DMS 273 (cell line): ENCODE measurements around the gene IFNA17.
"Not testable (repeated sequence)": the region's sequence is repeated elsewhere in the genome, so short reads cannot be mapped to it uniquely, and the experiment has no call there.

Experiments
- DNase-seq: peaks from one replicate; lab custom pipeline; 2025; ENCODE audit not compliant: unreplicated experiment; lab: John Stamatoyannopoulos, UW

Gene IFNA17

DNA sequence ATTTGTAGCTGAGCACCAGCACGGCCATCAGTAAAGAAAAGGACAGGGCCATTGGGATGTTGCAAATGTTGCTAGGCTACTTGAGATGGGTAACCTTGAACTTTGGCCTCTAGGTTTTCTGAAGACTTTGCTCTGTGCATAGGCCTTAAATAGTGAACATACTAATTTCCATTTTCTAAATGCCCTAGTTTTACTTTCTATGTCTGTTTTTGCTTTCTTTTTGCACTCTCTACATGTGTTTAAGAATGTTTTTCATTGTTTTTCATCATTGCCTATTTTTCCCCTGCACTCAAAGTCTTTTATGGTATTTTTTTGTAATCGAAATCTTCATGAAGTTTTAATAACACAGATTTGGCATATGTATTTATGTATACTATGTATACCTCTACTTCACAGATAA is at the start of gene IFNA17:
Gene IFNA17 (minus strand): TSS at position 101 of the 400 bp plus-strand sequence. CDS start 49 bp downstream, at position 52.
- DNase-seq = no peak

DNA sequence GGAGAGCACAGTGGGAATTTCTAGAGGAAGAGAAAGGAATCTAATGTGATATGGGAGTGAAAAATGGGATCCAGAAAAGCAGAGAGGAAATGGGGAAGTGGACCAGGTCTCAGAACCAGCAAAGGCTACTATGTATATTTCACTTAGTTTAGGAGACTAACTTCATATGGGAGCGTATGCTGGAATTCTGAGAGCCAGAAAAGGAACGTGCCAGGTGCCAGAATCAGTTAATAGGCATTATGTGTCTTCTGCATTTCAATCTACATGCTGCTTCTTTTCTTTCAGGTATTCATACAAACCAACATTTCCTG is 40.3 kb upstream of the IFNA17 start:
- no peak for DNase-seq

- DNase-seq = no peak
These were observed 39.7 kb upstream of the IFNA17 start for GRCh38 chr9:21267485-21268346.

- no peak for DNase-seq
These were observed 38.9 kb upstream of the IFNA17 start for GRCh38 chr9:21266733-21267484.

GRCh38 chr9:21265421-21266189 is 37.6 kb upstream of the IFNA17 start:
- no peak for DNase-seq

DNA sequence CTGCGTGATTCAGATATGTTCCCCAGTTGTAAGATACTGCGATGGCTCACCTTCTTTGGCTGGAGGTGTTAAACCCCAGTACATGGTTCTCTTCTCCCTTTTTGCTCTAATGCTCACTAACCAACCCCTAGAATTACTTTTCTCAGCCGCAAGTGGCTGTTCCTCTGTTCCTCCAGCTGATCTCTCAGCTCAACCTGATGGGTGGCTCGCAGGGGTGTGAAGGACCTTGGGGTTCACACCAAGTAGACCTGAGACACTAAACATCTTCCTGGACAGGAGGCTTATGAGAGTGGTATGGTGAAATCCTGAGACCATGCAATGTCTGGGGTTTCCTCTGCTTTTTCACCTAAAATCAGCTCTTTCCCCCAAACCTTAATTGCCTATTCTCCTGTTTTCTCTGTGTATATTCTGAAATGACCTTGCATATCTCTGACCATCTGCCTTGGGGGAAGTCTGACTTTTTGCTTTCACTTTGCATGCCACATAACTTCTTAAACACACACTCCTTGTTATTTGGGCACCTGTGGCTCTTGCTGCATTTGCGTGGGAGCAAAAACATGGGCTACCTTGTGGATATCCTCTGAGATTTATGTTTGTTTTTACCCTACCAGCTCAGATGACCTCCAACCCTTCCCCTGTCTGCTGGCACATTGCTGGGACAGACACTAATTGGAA is 27.7 kb upstream of the IFNA17 start:
- peak; percentile 8 for DNase-seq

DNA sequence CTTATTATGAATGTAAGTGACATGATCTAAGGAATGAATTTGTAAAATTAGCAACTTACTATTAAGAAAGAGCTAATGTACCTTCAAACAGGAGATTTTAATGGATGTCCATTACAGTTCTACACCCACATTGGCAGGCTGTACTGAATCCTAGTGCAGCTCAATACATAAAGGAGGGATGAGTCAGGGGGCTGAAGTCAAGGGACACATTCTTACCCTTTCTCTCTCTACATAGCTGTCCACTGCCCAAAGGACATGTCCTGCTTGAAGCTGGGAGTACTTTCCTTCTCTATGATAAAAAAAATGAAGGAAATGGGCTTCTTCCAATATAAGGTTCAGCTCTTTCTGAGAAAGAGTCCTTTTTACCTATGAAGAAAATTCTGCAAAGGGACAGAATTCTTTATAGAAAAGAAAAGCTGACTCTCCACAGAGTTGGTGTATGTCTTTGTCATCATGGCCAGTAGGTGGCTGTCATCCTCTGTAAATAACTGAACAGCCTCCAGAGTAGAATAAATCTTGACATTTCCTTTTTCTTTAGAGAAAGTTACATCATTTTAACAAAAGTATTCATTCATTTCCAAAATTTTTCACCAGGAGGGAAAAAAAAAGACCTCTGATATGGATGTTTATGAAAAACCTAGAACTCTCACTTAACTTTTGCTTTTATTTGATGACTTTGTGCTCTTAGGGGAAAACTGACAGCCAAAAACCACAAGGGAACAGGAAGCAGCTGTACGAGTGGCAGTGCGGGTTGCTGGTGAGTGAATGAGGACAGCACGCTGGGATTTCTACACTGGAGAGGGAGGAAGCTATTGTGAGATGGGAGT is 24.9 kb upstream of the IFNA17 start:
- peak; percentile 54 for DNase-seq

DNA sequence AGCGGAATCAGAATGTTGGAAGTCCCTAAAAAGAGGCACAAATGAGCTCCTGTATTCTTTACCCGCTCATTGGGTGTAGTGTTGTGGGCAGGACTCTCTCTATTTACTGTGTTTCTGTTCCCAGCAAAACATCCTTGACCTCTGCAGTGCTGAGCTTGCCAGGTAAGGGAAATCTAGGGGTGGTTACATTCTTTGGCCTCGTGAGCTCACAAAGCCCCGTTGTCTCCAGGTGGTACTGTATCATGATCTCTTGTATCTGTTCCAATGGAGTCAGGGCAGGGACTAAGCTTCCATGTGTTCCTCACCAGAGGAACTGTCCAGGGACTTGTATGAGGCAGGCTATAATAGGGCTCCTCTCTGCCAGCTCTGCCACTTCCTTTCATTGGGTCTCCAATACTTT is 23.6 kb upstream of the IFNA17 start:
- no peak for DNase-seq

- DNase-seq = no peak
These were observed 23.2 kb upstream of the IFNA17 start for GRCh38 chr9:21251190-21251589.

- DNase-seq = no peak
These were observed 16.8 kb upstream of the IFNA17 start for GRCh38 chr9:21244836-21245235.

DNA sequence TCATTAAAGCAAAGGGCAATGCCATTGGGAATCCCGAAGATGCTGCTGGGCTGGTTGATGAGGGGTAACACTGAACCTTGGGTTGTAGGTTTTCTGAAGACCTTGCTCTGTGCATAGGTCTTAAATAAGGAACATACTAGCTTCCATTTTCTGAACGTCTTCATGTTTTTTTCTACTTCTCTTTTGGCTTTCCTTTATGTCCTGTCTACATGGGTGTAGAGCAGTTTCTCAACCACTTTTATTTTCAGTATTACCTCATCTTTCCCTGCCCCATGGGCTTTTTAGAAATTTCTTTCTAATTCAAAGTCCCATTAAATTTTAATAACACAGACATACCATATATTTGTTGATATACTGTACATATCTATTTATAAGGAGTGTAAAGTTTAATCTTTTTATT is 11.9 kb upstream of the IFNA17 start, which contains the start of gene IFNA14:
Gene IFNA14 (minus strand): TSS at position 95 of the 400 bp plus-strand sequence. CDS start 70 bp downstream, at position 25.
- DNase-seq = no peak

DNA sequence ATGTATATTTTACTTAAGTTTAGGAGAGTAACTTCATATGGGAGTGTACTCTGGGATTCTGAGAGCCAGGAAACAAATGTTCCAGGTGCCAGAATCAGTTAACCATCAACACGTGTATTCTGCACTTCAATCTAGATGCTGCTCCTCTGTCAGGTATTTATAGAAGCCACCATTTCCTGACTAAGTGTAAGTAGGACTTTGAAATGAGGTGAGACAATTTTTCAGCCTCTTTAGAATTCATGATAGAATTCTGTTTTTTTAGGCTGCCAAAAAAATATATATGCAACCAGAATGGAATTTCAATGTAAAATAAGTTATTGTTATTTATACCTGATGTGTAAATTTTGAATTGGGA is 8.3 kb upstream of the IFNA17 start:
- DNase-seq = not testable (repeated sequence)

GRCh38 chr9:21235468-21236359 is 7.7 kb upstream of the IFNA17 start:
- peak; percentile 62 for DNase-seq

- DNase-seq = no peak
These were observed 6.2 kb upstream of the IFNA17 start for GRCh38 chr9:21234153-21234687.

DNA sequence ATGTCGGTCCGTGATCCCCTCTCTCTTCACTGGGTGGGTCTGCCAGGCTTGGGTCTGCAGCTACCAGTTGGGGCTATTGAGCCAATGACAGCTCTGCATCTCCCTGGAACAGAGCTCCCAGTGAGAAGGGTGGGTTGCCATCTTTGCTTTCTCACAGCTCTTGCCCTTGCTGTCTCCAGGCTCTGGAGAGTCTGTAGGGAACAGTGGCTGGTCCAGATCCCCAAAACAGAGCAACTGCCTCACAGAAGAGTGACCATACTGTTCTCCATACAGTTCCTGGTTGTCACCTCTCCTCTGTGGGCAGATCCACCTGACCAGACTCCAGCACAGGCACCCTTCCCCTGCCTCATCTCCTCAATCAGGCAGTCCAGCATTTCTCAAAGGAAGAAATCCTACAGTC is 5.2 kb upstream of the IFNA17 start:
- no peak for DNase-seq

DNA sequence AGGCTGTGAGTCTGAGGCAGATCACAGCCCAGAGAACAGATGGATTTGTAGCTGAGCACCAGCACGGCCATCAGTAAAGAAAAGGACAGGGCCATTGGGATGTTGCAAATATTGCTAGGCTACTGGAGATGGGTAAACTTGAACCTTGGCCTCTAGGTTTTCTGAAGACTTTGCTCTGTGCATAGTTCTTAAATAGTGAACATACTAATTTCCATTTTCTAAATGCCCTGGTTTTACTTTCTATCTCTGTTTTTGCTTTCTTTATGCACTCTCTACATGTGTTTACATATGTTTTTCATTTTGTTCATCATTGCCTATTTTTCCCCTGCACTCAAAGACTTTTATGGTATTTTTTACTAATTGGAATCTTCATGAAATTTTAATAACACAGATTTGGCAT is 10.8 kb downstream of the IFNA17 start, which contains the start of gene IFNA16:
Gene IFNA16 (minus strand): TSS at position 101 of the 400 bp plus-strand sequence. CDS start 6 bp downstream, at position 95.
- not testable (repeated sequence) for DNase-seq

DNA sequence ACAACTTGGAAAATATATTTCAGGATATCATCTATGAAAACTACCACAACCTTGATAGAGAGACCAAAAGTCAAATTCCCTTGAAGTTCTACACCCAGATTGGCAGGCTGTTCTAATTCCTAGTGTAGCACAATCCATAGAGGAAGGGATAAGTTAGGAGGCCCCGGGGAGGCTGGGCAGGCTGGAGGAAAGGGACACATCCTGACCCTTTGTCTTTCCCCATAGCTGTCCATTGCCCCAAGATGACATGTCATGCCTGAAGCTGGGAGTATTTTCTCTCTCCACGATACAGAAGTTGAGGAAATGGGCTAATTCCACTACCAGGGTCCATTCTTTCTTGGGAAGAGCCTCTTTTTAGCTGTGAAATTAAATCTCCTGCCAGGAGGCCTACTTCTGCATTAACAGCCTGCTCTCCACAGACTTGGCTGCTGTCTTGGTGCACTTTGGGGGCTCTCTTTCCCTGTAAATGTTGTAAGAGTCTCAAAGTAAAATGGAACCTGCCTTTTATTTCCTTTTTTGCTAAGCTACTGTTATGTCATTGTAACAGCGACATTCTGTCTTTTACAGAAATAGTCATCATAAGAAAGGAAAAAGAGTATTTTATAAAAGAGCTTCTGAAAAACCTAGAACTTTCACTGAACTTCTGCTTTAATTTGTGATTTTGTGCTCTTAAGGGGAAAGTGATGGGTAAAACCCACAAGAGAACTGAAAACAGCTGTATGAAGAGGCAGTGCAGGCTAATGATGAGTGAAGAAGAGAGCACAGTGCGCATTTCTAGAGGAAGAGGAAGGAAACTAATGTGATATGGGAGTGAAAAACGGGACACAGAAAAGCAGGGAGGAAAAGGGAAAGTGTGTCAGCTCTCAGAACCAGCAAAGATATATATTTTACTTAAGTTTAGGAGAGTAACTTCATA is 14.4 kb downstream of the IFNA17 start:
- DNase-seq = peak; percentile 31

GRCh38 chr9:21212160-21212559 is 15.9 kb downstream of the IFNA17 start:
- DNase-seq = not testable (repeated sequence)
